Measurements from ENCODE around the gene LRRN2.

Gene LRRN2

GRCh38 chr1:204598319-204598969 lies 87.1 kb downstream of the LRRN2 start:
- DNase-seq = no peak

GRCh38 chr1:204592246-204592948 lies 93.1 kb downstream of the LRRN2 start:
- DNase-seq = no peak

- DNase-seq = no peak
Observed at GRCh38 chr1:204591473-204592090, 94.0 kb downstream of the LRRN2 start.

- DNase-seq = no peak
Observed at GRCh38 chr1:204589409-204590038, 96.0 kb downstream of the LRRN2 start.

GRCh38 chr1:204588826-204589225 lies 96.7 kb downstream of the LRRN2 start:
- no peak for DNase-seq

GRCh38 chr1:204587621-204588020 lies 97.9 kb downstream of the LRRN2 start:
- DNase-seq = no peak

- no peak for DNase-seq
Observed at GRCh38 chr1:204584699-204585372, 100.7 kb downstream of the LRRN2 start.

- DNase-seq = no peak
Observed at GRCh38 chr1:204583909-204584632, 101.5 kb downstream of the LRRN2 start.

- DNase-seq = no peak
Observed at GRCh38 chr1:204581759-204582158, 103.8 kb downstream of the LRRN2 start.

- no peak for DNase-seq
Observed at GRCh38 chr1:204580862-204581261, 104.7 kb downstream of the LRRN2 start.

- no peak for DNase-seq
Observed at GRCh38 chr1:204579681-204580080, 105.9 kb downstream of the LRRN2 start.

GRCh38 chr1:204578867-204579664 lies 106.5 kb downstream of the LRRN2 start:
- peak; percentile 53 for DNase-seq

- no peak for DNase-seq
Observed at GRCh38 chr1:204577794-204578478, 107.6 kb downstream of the LRRN2 start.

GRCh38 chr1:204576422-204576821 lies 109.1 kb downstream of the LRRN2 start:
- DNase-seq = no peak

- DNase-seq = no peak
Observed at GRCh38 chr1:204575221-204576190, 110.0 kb downstream of the LRRN2 start.

GRCh38 chr1:204574865-204575163 lies 110.7 kb downstream of the LRRN2 start:
- peak; percentile 43 for DNase-seq

GRCh38 chr1:204574016-204574864 lies 111.3 kb downstream of the LRRN2 start:
- DNase-seq = no peak
